GM21723 (cell line): ENCODE measurements around the gene MTLN.
"Not testable (repeated sequence)": the region's sequence is repeated elsewhere in the genome, so short reads cannot be mapped to it uniquely, and the experiment has no call there.

ENCODE experiments used
- ATAC-seq: cut with Tn5 transposase; IDR thresholded peaks from one replicate; pipeline ENCODE4 v1.9.1; 2021; ENCODE audit warnings: mild to moderate bottlenecking, moderate library complexity; ENCODE audit not compliant: unreplicated experiment

Gene MTLN, protein sequence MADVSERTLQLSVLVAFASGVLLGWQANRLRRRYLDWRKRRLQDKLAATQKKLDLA

DNA sequence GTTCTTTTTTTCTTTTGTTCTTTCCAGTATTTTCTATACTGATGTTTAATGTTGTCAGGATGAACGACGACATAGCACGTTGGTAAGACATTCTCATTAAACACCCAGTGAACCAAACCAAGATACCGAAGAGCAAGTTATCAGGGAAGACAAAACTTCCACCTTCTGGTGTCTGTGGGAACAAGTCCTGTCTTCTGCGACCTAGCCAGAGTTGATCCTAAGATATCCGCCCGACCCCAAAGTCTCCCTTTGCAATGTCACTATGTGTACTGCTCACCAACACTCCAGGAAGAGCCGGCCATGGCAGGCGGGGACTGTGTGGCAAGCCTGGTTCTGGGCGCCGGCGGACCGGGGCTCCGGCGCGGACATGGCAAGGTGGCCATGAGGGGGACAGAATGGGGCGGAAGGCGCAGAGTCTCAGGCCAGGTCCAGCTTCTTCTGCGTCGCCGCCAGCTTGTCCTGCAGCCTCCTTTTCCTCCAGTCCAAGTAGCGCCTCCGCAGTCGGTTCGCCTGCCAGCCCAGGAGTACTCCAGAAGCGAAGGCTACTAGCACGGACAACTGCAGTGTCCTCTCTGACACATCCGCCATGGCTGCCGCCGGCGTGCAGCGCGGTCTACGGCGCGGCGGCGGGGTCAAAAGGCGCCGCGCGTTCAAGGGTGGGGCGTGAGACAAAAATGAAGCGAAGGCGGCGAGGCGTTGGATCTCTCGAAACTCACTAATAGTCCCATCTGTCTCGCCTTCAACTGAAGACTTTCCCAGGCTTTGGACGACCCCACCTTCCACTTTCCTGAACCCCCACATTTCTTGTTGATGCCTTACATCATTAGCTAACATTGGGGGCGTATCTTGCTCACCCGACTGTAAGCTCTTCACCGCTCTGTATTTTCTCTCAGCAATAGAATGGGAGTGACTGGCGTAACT, at the start of gene MTLN:
Gene MTLN (minus strand): TSS at position 610 of the 921 bp plus-strand sequence. CDS start 22 bp downstream, at position 588.
- peak; percentile 93 for ATAC-seq

- ATAC-seq = not testable (repeated sequence)
Measured at GRCh38 chr2:110261910-110262309, 49.6 kb upstream of the MTLN start.

DNA sequence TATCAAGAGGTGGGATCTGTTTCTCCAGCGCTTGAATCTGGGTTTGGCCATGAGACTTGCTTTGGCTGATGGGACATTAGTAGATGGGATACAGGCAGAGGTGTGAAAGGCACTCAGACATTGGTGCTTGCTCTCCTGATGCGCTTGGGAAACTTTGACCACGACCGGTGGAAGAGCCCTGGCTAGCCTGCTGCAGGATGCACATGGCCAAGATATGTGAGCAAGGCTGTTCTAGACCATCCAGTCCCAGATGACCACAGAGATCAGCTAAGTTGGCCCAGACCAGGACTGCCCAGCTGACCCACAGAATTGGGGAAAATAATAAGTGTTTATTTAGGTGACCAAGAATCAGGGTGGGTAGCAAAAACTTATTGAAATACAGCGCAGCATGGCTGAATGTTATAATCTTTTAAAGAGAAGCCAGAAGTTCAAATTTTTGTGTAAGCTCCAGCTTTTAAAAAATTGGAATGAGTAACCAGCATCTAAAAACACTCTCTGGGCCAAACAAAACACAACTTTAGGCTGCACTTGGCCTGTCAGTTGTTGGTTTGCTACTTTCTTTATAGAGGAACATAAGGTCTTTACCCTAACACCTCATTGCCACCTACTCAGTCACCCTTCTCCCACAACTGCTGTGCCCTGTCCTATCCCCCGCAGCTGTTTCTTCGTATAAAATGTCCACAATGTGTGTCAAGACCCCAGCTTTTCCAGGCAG, 35.9 kb upstream of the MTLN start:
- ATAC-seq = not testable (repeated sequence)

DNA sequence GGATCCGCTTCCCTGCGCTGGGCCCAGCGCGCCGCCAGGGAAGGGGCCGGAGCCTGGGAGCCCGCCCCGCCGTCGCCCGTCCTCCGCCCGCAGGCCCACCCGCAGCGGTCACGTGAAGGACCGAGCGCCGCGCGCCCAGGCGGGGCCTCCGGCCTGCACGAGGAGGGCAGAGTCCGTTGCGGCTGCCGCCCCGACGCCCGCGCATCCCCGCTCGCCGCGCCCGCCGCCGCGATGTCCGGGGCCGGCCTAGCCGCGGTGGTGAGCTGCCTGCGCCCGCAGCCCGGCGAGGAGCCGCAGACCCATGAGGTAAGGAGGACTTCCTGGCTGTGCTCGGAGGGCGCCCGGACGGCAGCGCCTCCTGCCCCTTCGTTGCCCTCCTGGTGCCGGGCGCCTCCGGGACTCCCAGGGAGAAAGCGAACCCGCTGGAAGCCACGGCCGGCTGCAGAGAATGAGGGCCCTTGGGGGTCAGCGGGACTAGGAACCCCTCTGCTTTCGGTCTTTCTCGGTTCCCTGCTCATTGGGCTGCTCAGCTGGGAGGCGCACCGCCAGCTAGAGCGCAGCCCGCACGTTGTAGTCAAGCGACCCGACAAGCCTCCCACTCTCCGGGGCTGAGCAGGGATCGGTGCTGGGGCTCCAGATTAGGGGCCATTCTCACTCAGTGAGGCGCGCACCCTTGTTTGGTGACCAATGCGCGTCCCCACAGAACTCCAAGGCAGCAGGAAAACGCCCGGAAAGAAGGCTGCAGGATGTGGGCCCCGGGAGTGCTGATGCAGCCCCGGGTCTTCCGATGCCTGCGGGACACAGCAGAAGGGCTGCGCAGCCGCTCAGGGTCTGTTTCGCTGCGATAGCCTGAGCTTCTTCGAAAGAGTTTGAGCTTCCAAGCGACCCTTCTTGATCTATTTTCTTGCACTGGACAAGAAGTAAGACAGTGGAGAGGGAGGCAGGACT, 33.4 kb upstream of the MTLN start:
- ATAC-seq = not testable (repeated sequence)

DNA sequence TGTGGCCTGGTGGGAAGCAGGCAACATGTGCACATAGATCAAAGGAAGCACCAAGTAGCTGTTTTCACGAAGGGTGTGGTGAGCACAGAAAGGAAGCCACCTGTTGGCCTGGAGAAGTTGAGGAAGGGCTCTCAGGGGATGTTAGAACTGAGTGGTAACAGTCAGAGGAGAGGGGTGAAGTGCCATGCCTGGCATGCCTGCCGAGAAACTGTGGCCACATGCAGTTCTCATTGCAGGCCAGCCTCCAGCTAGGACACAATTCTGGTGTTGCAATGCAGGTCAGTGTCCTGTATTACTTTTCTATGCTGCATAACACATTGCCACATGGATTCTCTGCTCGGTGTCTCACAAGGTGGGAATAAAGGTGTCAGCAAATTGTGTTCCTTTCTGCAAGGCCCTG, 30.9 kb upstream of the MTLN start:
- ATAC-seq = not testable (repeated sequence)

DNA sequence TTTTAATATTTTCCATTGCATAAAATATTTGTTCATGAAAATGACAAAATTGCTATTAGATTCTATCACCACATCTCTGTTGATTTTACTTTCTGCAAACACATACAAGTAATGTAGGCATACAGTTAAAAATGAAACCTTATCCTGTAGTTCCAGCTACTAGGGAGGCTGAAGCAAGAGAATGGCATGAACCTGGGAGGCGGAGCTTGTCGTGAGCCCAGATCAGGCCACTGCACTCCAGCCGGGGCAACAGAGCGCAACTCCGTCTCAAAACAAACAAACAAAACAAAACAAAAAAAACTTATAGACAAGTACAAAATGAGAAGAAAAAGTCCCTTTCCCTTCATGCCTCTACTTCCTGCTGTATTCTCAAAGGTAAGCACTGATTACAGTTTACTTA, 22.2 kb upstream of the MTLN start:
- ATAC-seq = not testable (repeated sequence)

GRCh38 chr2:110229886-110230285, 17.5 kb upstream of the MTLN start:
- ATAC-seq = not testable (repeated sequence)

DNA sequence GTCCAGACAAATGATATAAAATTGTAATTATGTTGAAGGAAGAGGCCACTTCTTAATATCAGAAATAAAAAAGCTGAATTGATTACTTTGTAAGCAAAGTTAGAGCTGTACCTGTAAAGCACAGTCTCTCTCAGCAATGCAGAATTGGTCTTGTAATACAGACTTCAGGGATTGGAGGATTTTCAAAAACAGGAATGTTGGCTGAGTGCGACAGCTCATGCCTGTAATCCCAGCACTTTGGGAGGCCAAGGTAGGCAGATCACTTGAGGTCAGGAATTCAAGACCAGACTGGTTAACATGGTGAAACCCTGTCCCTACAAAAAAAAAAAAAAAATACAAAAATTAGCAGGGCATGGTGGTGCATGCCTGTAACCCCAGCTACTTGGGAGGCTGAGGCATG, 10.3 kb upstream of the MTLN start:
- not testable (repeated sequence) for ATAC-seq

- ATAC-seq = no peak
Measured at GRCh38 chr2:110221938-110222337, 9.6 kb upstream of the MTLN start.

GRCh38 chr2:110220190-110220564, 7.8 kb upstream of the MTLN start:
- no peak for ATAC-seq

- ATAC-seq = no peak
Measured at GRCh38 chr2:110219496-110220189, 7.3 kb upstream of the MTLN start.

- ATAC-seq = not testable (repeated sequence)
Measured at GRCh38 chr2:110218889-110219288, 6.5 kb upstream of the MTLN start.

DNA sequence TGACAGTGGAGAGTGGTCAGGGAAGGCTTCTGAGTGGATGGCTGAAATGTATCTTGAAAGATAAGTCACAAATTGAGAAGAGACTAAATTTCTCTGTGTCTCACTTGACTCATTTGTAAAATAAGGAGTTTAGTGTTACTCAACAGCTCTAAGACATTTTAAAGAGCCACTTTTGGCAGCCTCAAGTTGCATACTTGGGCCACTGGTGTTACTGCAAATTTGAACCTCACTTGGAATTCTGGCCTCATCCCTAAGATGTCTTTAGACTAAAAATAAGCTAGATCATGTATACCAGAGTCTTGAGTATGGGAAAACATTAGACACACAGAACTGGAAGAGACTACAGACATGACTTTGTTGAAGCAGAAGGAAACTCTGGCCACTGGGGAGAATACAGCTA, 4.5 kb upstream of the MTLN start:
- ATAC-seq = no peak

GRCh38 chr2:110216199-110216598, 3.9 kb upstream of the MTLN start:
- no peak for ATAC-seq

- ATAC-seq = no peak
Measured at GRCh38 chr2:110215566-110216158, 3.3 kb upstream of the MTLN start.

DNA sequence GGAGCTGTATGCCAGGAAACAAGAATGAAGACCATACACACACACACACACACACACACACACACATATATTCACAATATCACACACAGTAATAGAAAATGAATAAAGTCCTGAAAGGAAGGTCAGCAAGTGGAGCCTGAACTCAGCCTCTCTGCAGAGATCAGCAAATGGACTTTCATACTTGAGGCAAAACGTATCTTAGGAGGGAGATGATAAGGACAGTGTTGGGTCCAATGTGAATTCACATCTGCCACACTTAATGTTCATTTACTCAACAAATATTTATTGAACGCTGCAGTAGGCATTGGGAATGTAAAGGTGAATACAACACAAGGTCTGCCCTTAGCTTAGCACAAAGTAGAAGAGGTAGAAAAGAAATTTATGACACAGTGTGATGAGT, 2.7 kb upstream of the MTLN start:
- ATAC-seq = no peak

DNA sequence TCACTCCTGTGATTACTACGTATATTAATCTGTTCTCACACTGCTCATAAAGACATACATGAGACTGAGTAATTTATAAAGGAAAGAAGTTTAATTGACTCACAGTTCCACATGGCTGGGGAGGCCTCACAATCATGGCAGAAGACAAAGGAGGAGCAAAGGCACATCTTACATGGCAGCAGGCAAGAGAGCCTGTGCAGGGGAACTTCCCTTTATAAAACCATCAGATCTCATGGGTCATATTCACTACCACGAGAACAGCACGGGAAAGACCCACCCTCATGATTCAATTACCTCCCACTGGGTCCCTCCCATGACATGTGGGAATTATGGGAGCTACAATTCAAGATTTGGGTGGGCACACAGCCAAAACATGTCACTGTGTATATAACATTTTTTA, 1.2 kb upstream of the MTLN start:
- ATAC-seq = not testable (repeated sequence)

GRCh38 chr2:110205660-110206455, 6.5 kb downstream of the MTLN start:
- ATAC-seq = no peak
